HG03025 (cell line): ENCODE measurements around the gene KLHL12.
A peak's percentile ranks its signal among the peaks of the same experiment; 100 is the strongest.

Source experiments
- ATAC-seq: cut with Tn5 transposase; IDR thresholded peaks from one replicate; pipeline ENCODE4 v1.9.1; 2021; ENCODE audit warnings: mild to moderate bottlenecking, moderate library complexity; ENCODE audit not compliant: unreplicated experiment, low FRiP score

Gene KLHL12

DNA sequence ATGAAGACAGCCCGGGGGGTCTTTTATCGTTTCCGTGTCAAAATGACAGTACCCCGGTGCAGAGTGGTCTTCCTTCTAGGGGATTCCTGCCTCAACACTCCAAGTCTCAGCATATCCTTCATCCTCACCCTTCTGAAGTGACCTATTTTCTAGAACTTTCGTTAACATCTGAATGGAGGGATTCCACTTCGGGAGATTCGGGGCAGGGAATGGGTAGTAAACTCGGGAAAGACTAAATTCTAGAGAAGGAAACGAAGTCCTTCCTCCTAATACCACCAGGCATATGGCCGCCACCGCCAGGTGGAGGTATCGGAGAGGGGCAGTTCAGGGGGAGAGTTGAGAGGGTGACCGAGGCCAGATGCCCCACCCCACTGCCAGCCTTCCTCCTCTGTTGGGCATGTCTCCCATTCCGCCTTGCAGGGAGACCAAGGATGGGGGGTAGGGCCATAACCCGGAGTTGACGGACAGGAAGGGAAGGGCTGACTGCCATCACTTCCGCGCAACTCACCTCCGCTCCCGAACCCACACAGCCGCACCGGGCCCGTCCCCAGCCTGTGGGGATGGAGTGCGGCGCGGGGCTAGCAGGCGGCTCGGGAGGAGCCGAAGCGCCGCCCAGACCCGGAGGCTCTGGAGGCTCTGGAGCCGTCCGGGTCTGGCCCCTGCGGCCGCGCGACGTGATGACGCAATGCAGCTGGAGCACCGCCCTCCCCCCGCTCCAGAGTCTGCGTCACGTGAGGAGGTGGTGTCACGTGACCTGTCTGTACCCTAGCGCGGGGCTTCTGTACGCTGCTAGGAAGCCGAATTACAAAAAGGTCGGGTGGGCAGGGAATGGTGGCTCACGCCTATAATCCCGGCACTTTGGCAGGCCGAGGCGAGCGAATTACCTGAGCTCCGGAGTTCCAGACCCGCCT, at the start of gene KLHL12:
TSS of gene KLHL12 (minus strand) at position 654 of the 911 bp plus-strand sequence. CDS start 2,072 bp downstream, outside the sequence.
- ATAC-seq, result peak; percentile 83

DNA sequence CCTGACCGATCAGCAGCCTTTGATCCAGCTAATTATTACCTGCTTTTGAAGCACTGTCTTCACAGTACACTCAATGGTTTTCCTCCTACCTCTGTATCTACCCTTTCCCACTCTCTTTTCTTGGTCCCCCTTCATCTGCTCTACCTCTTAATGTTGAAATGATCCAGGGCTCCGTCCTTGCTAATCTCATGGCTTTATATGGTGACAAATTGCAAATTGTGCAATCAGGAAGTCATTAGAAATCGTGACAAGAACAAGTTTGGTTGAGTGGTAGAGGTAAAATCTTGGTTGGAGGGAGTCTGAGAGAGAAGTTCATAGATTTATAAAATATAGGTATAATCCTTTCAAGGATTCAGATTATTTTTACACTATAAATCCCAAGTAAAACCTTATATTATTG, 49.6 kb upstream of the KLHL12 start:
- ATAC-seq, result no peak

DNA sequence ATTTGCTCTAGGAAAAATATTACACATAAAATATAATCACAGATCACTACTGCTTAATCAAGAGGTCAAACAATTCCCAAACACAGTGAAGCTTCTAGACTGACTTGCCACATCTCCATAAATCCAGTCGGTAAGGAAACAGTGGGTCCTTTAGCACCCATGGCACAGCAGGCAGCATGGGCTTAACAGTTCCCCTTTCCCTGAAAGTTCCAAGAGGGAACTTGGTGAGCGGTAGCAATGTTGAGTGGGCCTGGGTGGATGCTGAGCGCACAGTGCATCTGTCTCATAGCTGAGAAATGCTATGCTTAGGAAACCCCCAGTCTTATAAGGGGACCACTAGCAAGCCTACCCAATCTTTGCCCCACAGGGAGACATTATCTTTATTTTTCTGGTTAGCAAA, 47.8 kb upstream of the KLHL12 start:
- ATAC-seq, result no peak

DNA sequence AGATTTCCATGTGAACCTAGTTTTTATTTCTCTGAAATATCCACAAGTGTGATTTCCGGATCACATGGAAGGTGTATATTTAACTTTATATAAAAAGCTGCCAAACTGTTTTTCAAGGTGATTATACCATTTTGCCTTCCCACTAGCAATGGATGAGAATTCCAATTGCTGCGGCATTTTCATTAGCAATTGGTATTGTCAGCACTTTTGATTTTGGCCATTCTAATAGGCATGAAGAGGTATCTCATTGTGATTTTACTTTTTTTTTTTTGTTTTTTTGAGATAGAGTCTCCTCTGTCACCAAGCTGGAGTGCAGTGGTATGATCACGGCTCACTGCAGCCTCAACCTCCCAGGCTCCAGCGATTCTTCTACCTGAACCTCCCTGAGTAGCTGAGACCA, 45.0 kb upstream of the KLHL12 start:
- ATAC-seq, result no peak

DNA sequence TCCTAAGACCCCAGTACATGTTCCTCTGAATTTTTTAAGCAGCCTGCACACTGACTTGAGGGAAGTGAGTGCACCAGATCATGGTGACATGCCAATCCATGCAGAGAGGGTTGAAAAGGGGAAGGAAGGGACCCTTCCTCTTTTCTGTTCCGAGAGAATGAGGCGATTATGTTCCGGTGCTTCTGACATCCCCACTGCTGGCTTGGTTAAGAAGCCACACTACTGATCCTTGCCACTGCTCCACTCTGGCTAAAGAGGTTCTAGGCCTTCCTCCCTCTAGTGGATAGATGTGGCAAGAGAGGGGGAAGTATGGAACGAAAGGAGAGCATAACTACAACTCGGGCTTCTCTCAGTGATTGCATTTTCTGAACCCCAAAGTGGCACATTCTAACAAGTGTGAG, 41.9 kb upstream of the KLHL12 start:
- ATAC-seq, result peak; percentile 40

DNA sequence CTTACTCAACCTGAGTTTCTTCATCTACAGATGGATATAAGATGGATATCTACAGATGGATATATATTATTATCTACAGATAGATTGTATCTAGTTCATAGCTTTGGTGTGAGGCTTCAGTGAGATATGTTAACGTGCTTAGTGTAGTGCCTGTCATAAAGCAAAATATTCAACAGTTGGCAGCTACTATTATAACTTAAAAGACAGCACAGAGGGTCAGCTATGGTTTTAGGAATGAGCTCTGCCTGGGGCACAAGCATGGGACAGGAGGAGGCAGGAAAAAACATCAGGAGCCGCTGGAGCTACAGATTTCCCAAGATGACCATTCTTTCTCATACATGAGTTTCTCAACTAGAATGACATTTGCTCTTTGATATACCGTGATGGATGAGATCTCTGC, 41.3 kb upstream of the KLHL12 start:
- ATAC-seq, result no peak

DNA sequence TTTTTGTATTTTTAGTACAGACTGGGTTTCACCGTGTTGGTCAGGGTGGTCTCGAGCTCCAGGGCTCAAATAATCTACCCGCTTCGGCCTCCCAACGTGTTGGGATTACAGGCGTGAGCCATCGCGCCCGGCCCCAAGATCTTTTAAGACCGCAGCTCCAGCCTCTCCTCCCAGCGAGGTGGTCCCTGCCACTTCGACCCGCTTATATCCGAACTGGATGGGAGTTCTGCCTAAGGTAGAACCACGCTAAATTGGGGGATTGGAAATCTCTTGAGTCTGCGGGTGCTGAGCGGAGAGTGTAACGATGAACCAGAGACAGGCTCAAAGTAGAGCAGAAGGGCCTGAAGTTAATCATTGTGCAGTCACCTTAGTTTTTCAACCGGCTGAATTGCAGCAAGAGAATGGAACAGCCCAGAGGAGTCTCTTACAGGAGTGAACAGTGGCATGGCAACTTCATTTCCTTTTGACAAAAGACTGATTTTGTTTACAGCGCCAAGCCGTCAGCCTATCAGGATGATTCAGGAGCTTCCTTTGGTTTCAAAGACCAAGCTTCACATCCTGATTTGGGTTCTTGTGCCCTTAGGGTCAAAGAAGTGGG, 40.7 kb upstream of the KLHL12 start:
- ATAC-seq, result peak; percentile 15

DNA sequence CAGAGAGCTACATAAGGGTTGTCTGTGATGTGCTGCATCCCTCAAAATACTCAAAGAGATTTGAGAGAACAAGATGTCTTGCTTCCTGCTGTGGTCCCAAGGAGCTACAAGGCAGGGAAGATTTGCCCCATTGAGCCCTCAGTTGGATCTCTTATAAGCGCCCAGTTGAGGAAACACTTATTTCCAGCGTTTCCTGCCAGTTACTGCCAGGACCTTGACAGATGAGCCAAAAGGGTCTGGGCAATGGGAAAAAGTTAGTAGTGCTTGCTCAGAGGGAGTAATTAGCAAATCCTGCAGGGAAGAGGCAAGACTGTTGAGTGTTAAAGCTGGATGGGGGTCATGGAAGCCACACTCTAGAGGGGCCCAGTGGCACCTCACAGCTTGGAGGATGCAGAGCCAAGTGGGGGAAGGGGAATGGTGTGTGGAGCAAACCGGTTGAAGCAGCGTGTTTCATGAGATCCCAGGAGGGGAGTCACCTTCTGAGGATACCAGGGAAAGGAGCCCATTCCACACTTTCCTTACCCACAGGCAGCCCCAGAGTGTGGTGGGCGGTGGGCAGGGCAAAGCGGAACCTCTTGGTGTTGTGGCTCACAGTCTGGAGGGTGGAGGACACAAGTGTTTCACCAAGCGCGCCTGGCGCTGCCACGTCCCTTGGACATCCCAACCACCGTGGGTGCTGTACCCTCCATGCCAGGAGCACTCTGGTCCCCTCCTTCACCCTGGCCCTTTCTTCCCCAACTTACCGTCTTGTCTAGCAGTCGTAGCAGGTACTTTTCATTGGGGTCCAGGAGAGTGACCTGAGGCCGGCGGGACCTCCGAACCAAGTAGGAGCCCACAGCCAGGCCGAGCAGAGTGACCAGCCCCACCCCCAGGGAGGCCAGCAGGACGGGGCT, 39.2 kb upstream of the KLHL12 start:
- no peak for ATAC-seq

DNA sequence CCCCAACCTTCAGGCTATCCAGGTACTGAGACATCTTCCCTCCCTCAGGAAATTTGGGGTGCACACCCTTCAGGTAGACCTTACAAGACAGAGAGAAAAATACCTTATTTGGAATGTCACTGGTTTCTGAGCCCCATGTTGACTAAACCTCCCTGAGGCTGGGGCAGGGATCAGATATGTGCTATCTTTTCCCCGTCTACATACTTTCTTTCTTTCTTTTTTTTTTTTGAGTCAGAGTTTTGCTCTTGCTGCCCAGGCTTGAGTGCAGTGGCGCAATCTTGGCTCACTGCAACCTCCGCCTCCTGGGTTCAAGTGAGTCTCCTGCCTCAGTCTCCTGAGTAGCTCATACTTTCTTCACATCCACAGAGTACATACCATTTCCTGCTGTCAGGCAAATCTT, 38.4 kb upstream of the KLHL12 start:
- ATAC-seq, result no peak

DNA sequence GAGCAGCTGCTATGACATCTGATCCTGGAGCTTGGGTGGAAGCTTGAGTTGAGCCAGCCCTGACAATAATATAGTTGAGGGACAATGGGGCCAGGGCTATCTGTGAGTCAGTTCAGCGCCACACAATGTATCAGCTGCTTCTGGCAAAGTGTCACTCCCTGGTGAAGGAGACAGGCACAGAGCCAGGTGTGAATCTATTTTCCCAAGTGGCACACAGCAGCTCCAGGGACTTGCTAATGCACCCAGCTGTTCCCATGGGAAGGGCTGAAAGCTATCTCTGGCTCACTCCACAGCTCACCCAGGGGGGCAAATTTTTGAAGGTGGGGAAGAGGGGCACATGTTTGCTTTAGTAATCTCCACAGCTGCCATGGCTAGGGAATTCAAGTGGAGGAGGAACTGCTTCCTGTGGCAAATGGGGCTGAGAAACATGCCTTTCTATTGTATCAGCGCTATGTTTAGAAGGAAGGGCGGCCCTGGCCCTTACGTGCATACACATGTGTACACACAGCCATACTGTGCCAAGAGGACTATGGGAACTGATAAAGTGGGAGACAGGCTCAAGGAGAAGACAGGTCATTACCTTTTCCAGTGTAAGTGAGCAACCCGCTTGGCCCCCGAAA, 37.9 kb upstream of the KLHL12 start:
- no peak for ATAC-seq

DNA sequence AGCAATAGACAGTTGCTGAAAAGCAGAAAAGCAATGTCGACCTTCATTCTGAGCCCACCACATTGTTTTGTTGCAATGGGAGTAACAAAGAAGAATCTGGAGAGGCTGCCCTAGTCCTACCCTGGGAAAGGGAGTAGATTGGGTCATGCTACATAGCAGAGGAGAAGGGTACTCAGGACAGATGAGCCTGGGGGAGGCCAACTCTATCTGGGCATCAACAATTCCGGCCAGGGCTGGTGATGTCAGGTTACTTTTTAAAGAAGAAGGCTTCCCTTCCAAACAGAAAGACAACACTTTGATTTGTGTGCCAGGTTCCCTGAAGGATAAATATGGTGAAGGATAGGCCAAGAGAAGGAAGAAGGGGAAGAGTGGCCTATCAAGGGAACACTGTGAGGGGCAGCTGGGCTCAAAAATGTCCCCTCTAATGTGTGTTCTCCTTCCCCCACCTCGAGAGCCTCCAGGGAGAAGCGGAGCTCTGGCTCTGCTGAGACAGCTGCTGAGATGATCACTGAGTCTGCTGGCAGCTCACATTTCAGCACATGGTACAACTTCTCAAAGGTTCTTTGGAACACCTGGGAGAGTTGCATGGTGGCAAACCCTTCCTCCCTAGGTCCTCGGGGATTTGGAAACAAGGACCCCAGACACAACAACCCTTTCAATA, 34.3 kb upstream of the KLHL12 start:
- no peak for ATAC-seq

DNA sequence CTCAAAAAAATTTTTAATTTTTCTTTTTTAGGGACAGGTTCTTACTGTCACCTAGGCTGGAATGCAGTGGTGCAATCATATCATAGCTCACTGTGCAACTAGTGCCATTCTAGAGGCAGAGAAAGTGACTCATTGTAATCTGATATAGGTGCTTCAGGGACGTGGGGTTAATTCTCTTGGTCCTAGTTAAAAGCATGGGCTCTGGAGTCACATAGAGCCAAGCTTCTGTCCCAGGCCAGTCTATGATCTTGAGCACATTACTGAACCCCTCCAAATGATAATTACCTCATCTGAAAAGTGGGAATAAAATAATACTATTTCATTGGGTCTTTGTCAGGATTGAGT, 32.2 kb upstream of the KLHL12 start:
- no peak for ATAC-seq

DNA sequence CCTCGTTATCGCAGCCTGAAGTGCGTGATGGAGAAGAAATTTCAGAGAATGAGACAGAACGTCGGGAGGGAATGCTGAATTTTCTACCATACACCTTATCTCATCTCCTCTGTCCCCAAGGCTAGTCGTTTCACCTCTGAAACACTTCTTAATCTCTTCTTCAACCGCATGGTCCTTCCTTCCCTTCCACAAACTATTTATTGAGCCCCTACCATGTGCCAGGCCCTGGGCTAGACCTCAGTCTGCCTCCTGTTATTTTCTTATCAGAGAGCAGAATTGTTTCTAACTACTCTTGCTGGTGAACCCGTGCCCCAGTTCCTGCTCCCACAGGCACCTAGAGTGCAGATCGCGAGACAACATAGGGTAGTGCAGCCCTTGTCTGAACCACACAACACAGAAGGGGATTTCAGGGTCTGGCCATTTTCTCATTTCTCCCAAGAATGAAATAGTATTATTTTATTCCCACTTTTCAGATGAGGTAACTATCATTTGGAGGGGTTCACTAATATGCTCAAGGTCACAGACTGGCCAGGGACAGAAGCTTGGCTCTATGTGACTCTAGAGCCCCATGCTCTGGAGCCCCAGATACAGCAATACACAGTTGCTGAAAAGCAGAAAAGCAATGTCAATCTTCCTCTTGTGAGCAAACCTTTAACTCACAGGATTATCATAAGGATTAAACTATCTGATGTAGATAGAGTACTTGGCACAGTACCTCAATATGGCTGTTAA, 31.7 kb upstream of the KLHL12 start:
- peak; percentile 19 for ATAC-seq

DNA sequence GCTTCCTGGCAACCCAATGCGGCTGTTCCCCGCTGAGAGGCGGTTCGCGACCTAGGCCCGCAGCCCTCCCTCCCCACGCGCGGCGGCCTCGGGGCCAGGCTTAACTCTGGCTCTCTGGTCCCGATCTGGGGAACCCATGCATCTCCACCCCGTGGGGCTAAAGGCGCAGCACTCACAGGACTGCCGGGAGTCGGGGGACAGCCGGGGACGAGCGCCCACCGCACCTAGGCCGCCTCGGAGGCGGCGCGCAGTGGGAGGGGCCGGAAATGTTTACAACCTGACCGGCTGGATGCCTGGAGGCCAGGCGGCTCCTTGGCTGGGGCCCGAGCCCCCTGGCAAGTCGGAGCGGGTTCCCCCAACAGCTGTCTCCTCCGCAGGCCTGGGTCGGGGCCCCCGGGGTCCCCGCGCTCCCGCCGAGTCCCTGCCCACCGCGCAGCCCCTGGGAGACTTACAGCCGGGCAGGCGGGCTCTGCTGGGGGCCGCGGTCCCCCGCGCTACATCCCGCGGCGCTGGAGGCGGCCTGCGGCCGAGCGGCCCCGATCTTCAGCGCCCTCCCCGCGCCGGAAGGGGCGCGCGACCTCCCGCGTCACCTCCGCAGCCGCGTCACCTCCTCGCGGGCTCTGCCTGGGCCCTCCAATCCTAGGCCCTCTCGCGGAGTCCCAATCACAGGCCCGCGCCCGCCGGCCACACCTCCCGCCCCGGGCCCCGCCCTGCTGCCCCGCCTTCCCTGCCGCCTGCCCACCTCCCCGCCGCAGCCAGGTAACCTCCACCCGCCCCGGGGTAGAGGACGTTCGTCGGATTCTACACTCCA, 30.9 kb upstream of the KLHL12 start, which contains the start of gene ADIPOR1:
TSS of gene ADIPOR1 (minus strand) at position 580 of the 811 bp plus-strand sequence. CDS start 7,242 bp downstream, outside the sequence.
- ATAC-seq, result peak; percentile 91

DNA sequence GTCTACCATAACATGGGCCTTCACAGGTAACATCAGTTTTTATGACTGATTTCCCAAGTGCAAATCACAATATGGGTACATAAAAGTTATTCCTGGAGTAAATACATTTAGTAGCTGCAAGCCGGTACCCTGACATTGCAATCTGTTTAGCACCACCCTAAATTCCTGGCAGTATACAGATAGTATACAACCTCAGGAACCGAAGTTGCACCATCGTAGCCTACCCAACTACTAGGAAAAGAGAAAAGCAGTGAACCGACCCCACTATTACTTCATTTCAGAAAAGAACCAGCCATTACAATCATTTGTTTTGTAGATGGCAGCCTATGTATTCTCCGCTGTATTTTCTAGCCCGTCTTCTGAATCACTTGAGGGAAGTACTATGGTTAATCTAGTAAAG, 29.9 kb upstream of the KLHL12 start:
- no peak for ATAC-seq

DNA sequence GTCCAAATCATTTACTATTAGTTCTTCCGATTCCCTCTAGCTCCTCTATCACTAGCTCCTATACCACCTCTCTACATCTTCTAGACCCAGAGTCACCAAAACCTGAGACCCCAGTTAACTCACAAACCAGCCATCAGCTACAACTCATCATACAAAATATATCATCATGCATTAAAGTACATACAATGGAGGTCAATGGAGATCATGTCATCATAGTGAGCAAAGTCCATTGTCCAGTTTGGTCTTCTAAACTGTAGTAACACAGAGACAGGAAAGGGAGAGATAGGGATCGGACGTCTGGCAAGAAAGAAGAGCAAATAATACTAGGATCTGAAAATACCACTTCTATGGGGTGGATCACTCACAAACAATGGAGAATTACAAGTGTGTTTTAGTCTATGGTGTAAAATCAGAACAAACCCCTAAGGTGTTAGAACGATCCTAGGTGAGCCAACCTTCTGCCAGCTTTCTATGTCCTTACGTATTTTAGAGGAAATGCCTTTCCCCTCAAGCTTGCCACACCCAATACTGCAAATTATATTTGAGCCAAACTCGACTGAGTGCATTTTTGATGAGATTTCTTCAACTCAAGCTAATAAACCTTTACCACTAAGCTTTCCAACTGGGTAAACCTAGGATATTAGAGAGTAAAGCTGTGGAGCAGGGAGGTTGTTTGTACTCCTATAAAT, 27.2 kb upstream of the KLHL12 start:
- no peak for ATAC-seq

DNA sequence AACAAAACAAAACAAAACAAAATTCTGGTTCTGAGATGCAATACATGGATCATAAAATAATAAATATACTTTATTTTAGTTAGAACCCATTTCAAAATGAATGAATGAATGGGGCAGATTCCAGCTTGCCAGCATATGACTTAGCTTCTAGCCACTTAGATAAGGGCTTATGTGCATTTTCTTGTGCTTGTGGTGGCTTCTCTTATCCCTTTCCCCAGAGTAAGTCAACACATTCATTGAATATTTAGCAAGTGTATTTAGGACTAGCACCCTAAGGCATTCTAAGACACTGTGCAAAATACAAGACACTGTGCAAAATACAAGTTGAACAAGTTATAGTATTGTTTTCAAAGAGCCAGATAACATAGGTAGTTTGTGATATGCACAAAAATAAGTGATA, 26.4 kb upstream of the KLHL12 start:
- no peak for ATAC-seq

DNA sequence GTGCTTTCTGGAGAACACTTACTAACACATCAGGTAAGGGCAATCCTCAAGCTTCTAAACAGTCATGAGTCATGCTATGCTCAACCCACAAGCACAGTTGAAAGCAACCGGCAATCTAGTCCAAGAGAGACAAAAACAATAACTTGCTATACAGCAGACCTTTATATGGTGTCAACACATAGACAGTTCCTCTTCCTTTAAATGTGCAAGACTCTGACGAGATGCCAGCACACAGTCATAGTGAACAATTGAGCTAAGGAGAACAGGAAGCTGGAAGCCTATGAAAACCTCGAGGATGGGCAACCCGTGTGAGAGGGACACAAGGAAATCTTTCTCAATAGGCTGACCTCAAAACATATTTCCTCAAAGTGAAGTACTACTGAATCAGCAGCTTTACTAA, 25.8 kb upstream of the KLHL12 start:
- no peak for ATAC-seq
